HCT116 (cell line): ENCODE data around the gene PCSK9. TPM values are rescaled to one million over a fixed set of nuclear protein-coding genes. Genes with fewer than 3 reads are reported as not detected.

Experiments
- ATAC-seq: fragments of 200-7000 bp; cut with Tn5 transposase; 2 replicates; pipeline ENCODE4 v1.9.1; 2020; ENCODE audit warnings: mild to moderate bottlenecking, moderate library complexity
- BruUV-seq: library from RNA; stranded (reverse); fragments of 400-500 nt; replicated peaks from 2 replicates; lab custom pipeline; 2021; lab: Mats Ljungman, UMichigan
- CTCF ChIA-PET: fragments of 300-600 bp; sonication (Branson Sonifier 250); formaldehyde crosslinking; loops from one replicate; lab custom pipeline; 2021; ENCODE audit warnings: antibody characterized with exemption; lab: Charles Lee
- POLR2A ChIA-PET: fragments of 300-600, 350-600 bp; sonication (Branson Sonifier 250); formaldehyde crosslinking; loops from one replicate; lab custom pipeline; 2021; ENCODE audit warnings: antibody characterized with exemption; lab: Charles Lee
- RAD21 ChIA-PET, 2 experiments: fragments of 300-600 bp; sonication (Branson Sonifier 250); formaldehyde crosslinking; loops; one replicate each; lab custom pipeline; 2023; ENCODE audit warnings: low total read pairs in 2 of 2; ENCODE audit not compliant: uncharacterized antibody in 2 of 2, unreplicated experiment in 2 of 2, low non-redundant PET in 1 of 2; lab: Charles Lee
- DNase-seq: peaks from one replicate; pipeline ENCODE4 v3.0.0-alpha.2; 2010; ENCODE audit warnings: low read depth, low spot score
- H2AFZ ChIP-seq: fragments of 200-600 bp; shearing (Covaris generic), sonication (generic); 2 replicates; pipeline ENCODE4 v1.6.1; 2017; ENCODE audit warnings: low read depth, mixed run types, mixed read lengths, antibody characterized with exemption, low read length; ENCODE audit not compliant: poor library complexity, severe bottlenecking
- H3K27ac ChIP-seq: 2 replicates; pipeline ENCODE4 v1.5.1; 2012; ENCODE audit warnings: low read depth, low read length
- H3K27me3 ChIP-seq: fragments of 200-600 bp; sonication (generic); 2 replicates; pipeline ENCODE4 v1.6.1; 2016; ENCODE audit warnings: mixed run types, low read length, mixed read lengths; ENCODE audit not compliant: insufficient read depth
- H3K36me3 ChIP-seq, 2 experiments: fragments of 200-500 bp in 1 of 2; fragments of 200-600 bp in 1 of 2; sonication (Bioruptor generic) in 1 of 2; sonication (generic) in 1 of 2; 2 replicates each; pipeline versions ENCODE4 v1.5.1 to v1.6.1; 2014 to 2016; ENCODE audit warnings: low read length in 2 of 2, inconsistent platforms in 1 of 2, mixed read lengths in 1 of 2, mixed run types in 1 of 2; ENCODE audit not compliant: insufficient read depth in 2 of 2, control insufficient read depth in 1 of 2
- H3K4me1 ChIP-seq, 2 experiments: fragments of 200-600 bp in 1 of 2; sonication (generic) in 1 of 2; 2 replicates each; pipeline versions ENCODE4 v1.5.1 to v1.6.1; 2012 to 2017; ENCODE audit warnings: low read length in 2 of 2, inconsistent platforms in 1 of 2, mild to moderate bottlenecking in 1 of 2, mixed read lengths in 1 of 2, mixed run types in 1 of 2, moderate library complexity in 1 of 2; ENCODE audit not compliant: insufficient read depth in 2 of 2, control insufficient read depth in 1 of 2
- H3K4me2 ChIP-seq: fragments of 200-600 bp; sonication (generic); 2 replicates; pipeline ENCODE4 v1.6.1; 2017; ENCODE audit warnings: mixed run types, low read length, mixed read lengths
- H3K4me3 ChIP-seq, 2 experiments: fragments of 200-600 bp in 1 of 2; sonication (generic) in 1 of 2; replicated peaks in 1 of 2; 2 replicates each; pipeline ENCODE4 v1.5.1; 2011 to 2016; ENCODE audit warnings: low read length in 2 of 2, control low read depth in 1 of 2, low read depth in 1 of 2, mild to moderate bottlenecking in 1 of 2, mixed read lengths in 1 of 2, mixed run types in 1 of 2
- H3K79me2 ChIP-seq: fragments of 200-600 bp; sonication (generic); 2 replicates; pipeline ENCODE4 v1.6.1; 2017; ENCODE audit warnings: mild to moderate bottlenecking, mixed run types, low read length, moderate library complexity, mixed read lengths; ENCODE audit not compliant: insufficient read depth
- H3K9ac ChIP-seq: fragments of 200-600 bp; sonication (generic); 2 replicates; pipeline ENCODE4 v1.6.1; 2016; ENCODE audit warnings: low read length, mixed read lengths
- H3K9me2 ChIP-seq: fragments of 200-600 bp; sonication (generic), shearing (Covaris generic); 2 replicates; pipeline ENCODE4 v1.6.1; 2017; ENCODE audit warnings: mixed run types, mild to moderate bottlenecking, moderate library complexity; ENCODE audit not compliant: insufficient read depth
- H3K9me3 ChIP-seq, 2 experiments: fragments of 200-500 bp in 1 of 2; fragments of 200-600 bp in 1 of 2; sonication (Bioruptor generic) in 1 of 2; sonication (generic) in 1 of 2; 2 replicates each; pipeline ENCODE4 v1.6.1; 2014 to 2017; ENCODE audit warnings: low read length in 2 of 2, mixed read lengths in 2 of 2, inconsistent platforms in 1 of 2, low read depth in 1 of 2, mild to moderate bottlenecking in 1 of 2, mixed run types in 1 of 2, moderate library complexity in 1 of 2; ENCODE audit not compliant: control insufficient read depth in 1 of 2, insufficient read depth in 1 of 2
- H4K20me1 ChIP-seq: fragments of 200-600 bp; sonication (generic), shearing (Covaris generic); 2 replicates; pipeline ENCODE4 v1.6.1; 2017; ENCODE audit warnings: mixed run types, mild to moderate bottlenecking, moderate library complexity; ENCODE audit not compliant: insufficient read depth
- CBX3 ChIP-seq: IDR thresholded peaks from 2 replicates; pipeline ENCODE4 v1.6.1; 2012; ENCODE audit warnings: low read depth
- EGR1 ChIP-seq: IDR thresholded peaks from 2 replicates; pipeline ENCODE4 v1.6.1; 2012; ENCODE audit warnings: low read depth
- EZH2 ChIP-seq: fragments of 200-600 bp; sonication (generic); IDR thresholded peaks from 2 replicates; pipeline ENCODE4 v1.6.1; 2017; ENCODE audit warnings: antibody characterized with exemption, mixed run types
- JUND ChIP-seq: IDR thresholded peaks from 2 replicates; pipeline ENCODE4 v1.6.1; 2012
- RAD21 ChIP-seq: IDR thresholded peaks from 2 replicates; pipeline ENCODE4 v1.6.1; 2012; ENCODE audit warnings: low read depth, mild to moderate bottlenecking
- SP1 ChIP-seq: IDR thresholded peaks from 2 replicates; pipeline ENCODE4 v1.6.1; 2012; ENCODE audit warnings: low read depth
- intact Hi-C: fragments of 100-400 bp; cut with micrococcal nuclease; formaldehyde crosslinking; loops from 2 replicates; pipeline ENCODE4 v1.10.0; 2022
- total RNA-seq: library from RNA; stranded (reverse); gene quantifications from one replicate; pipeline ENCODE4 v1.2.1, GENCODE V29; 2021; ENCODE audit not compliant: unreplicated experiment
- TF ChIP-seq, protein P1 (sequence below), 3 experiments: fragments of 200-600 bp in 1 of 3; sonication (generic) in 1 of 3; IDR thresholded peaks in 2 of 3; conservative IDR thresholded peaks in 1 of 3; 2 replicates each; pipeline ENCODE4 v1.5.1; 2012 to 2017; ENCODE audit warnings: low read depth in 2 of 3, low read length in 2 of 3, antibody characterized with exemption in 1 of 3, borderline replicate concordance in 1 of 3, control low read depth in 1 of 3, mild to moderate bottlenecking in 1 of 3, mixed read lengths in 1 of 3, mixed run types in 1 of 3, moderate library complexity in 1 of 3; ENCODE audit not compliant: insufficient read depth in 1 of 3
- TF ChIP-seq, protein P2 (sequence below): IDR thresholded peaks from 2 replicates; pipeline ENCODE4 v1.6.1; 2012
- TF ChIP-seq, protein P3 (sequence below): IDR thresholded peaks from 2 replicates; pipeline ENCODE4 v1.6.1; 2012
- TF ChIP-seq, protein P4 (sequence below): IDR thresholded peaks from 2 replicates; pipeline ENCODE4 v1.6.1; 2012; ENCODE audit warnings: low read depth

The PCSK9 gene
- total RNA-seq, 1 experiment from 2014 or later, result 39.6 TPM

DNA sequence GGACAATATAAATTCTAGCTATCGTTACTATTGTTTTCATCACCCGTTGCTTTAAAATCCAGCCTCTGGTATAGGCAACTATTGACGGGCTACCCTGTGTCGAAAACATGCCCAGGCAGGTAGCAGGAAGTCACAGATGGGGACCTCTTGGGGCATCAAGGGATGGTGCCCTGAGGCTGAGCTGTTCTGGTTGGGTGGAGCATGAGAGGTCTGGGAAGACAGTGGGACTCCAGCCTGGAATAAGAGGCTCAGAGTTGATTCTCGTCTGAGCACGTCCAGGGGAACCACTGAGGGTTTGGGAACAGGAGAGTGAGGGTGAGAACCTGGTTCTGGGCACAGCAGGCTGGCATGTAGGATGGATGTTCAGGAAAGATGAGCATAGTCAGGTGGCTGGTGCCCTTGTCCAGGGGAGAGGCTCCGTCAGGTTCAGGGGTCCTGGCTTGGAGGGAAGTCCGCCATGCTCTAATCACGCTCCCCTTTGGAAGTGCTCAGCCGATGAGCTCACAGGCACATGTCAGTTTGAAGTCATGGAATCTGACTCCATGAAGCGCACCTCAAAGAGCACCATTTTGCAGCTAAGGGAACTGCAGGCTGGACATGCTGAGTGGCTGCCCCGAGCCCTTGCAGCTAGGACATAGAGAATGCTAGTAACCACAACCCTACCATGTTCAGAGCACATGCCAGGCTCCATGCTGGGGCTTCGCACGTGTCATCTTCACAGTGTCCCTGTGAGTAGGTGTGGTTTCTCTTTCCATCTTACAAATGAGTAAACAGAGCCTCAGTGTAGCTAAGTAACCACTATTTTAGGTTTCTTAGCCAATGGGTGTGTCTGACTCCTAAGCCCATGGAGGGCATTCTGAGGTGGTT, 21.0 kb downstream of the PCSK9 start:
- H3K4me2 ChIP-seq, result no peak overlapping the region
- no peak overlapping the region for H3K4me3 ChIP-seq
- ChIA-PET RAD21 (no interaction called here), POLR2A (no interaction called here), CTCF (interaction anchor here (1.0 kb wide), 1 partner anchor 115 kb away, joined by 3 read pairs; no protein-coding TSS in a partner anchor)
- no TSS peak for BruUV-seq
- TF ChIP-seq, protein P1, sequence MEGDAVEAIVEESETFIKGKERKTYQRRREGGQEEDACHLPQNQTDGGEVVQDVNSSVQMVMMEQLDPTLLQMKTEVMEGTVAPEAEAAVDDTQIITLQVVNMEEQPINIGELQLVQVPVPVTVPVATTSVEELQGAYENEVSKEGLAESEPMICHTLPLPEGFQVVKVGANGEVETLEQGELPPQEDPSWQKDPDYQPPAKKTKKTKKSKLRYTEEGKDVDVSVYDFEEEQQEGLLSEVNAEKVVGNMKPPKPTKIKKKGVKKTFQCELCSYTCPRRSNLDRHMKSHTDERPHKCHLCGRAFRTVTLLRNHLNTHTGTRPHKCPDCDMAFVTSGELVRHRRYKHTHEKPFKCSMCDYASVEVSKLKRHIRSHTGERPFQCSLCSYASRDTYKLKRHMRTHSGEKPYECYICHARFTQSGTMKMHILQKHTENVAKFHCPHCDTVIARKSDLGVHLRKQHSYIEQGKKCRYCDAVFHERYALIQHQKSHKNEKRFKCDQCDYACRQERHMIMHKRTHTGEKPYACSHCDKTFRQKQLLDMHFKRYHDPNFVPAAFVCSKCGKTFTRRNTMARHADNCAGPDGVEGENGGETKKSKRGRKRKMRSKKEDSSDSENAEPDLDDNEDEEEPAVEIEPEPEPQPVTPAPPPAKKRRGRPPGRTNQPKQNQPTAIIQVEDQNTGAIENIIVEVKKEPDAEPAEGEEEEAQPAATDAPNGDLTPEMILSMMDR (IDR thresholded peaks at IDR 0.05 in 2 of 3, conservative IDR thresholded peaks at IDR 0.05 in 1 of 3; ENCODE audit: borderline replicate concordance in 1 of 3, insufficient read depth in 1 of 3, low read depth in 2 of 3, low read length in 2 of 3), result no peak
- TF ChIP-seq, protein P2, sequence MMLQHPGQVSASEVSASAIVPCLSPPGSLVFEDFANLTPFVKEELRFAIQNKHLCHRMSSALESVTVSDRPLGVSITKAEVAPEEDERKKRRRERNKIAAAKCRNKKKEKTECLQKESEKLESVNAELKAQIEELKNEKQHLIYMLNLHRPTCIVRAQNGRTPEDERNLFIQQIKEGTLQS, result no peak
- TF ChIP-seq JUND (no peak), RAD21 (no peak), CBX3 (no peak), EGR1 (no peak), SP1 (no peak), EZH2 (no peak)
- TF ChIP-seq, protein P3, sequence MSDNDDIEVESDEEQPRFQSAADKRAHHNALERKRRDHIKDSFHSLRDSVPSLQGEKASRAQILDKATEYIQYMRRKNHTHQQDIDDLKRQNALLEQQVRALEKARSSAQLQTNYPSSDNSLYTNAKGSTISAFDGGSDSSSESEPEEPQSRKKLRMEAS, result no peak
- TF ChIP-seq, protein P4, sequence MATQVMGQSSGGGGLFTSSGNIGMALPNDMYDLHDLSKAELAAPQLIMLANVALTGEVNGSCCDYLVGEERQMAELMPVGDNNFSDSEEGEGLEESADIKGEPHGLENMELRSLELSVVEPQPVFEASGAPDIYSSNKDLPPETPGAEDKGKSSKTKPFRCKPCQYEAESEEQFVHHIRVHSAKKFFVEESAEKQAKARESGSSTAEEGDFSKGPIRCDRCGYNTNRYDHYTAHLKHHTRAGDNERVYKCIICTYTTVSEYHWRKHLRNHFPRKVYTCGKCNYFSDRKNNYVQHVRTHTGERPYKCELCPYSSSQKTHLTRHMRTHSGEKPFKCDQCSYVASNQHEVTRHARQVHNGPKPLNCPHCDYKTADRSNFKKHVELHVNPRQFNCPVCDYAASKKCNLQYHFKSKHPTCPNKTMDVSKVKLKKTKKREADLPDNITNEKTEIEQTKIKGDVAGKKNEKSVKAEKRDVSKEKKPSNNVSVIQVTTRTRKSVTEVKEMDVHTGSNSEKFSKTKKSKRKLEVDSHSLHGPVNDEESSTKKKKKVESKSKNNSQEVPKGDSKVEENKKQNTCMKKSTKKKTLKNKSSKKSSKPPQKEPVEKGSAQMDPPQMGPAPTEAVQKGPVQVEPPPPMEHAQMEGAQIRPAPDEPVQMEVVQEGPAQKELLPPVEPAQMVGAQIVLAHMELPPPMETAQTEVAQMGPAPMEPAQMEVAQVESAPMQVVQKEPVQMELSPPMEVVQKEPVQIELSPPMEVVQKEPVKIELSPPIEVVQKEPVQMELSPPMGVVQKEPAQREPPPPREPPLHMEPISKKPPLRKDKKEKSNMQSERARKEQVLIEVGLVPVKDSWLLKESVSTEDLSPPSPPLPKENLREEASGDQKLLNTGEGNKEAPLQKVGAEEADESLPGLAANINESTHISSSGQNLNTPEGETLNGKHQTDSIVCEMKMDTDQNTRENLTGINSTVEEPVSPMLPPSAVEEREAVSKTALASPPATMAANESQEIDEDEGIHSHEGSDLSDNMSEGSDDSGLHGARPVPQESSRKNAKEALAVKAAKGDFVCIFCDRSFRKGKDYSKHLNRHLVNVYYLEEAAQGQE, result no peak
- no peaks in the 10 kb centered on the region for H3K9me3 ChIP-seq
- no peak overlapping the region for H3K27ac ChIP-seq
- H3K4me1 ChIP-seq, result peaks cover 0 to 5% of the 10 kb centered on the region in 2 experiments; a peak in 1 of 4 replicates
- H3K27me3 ChIP-seq, result no peaks in the 10 kb centered on the region
- no peak for DNase-seq
- peaks cover 0 to 13% of the 10 kb centered on the region in 2 experiments; a peak in 2 of 4 replicates for H3K36me3 ChIP-seq
- H2AFZ ChIP-seq, result no peak overlapping the region
- H3K9me2 ChIP-seq, result no peaks in the 10 kb centered on the region
- no peak overlapping the region for H3K9ac ChIP-seq
- H4K20me1 ChIP-seq, result no peaks in the 10 kb centered on the region
- H3K79me2 ChIP-seq, result no peaks in the 10 kb centered on the region
- intact Hi-C loops, result no loop called here
- no peak for ATAC-seq
